ENCODE results near the gene PALLD.

DNA sequence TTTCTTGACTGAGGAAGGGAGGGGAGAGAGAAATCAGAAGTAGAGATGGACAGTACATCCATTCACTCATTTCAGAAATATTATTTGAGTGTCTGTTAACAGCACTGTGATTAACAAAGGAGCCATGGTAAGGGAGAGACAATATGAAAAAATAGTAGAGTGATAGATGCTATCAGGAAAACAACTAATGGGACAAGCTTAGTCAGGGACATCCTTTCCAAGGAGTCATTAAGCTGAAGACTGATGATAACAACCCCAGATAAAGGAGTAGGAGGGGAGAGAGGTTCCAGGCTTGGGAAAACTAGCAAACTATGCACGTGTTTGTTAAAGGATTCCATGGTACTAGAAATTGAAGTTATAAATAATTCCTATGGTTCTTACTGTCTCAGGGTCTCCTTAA lies 391.0 kb downstream of the PALLD start:
- TF ChIP-seq ZNF530 (tag by site-specific recombination; IDR thresholded peaks at IDR 0.05; ENCODE audit: low read depth): no peak
- TF ChIP-seq, protein P1, sequence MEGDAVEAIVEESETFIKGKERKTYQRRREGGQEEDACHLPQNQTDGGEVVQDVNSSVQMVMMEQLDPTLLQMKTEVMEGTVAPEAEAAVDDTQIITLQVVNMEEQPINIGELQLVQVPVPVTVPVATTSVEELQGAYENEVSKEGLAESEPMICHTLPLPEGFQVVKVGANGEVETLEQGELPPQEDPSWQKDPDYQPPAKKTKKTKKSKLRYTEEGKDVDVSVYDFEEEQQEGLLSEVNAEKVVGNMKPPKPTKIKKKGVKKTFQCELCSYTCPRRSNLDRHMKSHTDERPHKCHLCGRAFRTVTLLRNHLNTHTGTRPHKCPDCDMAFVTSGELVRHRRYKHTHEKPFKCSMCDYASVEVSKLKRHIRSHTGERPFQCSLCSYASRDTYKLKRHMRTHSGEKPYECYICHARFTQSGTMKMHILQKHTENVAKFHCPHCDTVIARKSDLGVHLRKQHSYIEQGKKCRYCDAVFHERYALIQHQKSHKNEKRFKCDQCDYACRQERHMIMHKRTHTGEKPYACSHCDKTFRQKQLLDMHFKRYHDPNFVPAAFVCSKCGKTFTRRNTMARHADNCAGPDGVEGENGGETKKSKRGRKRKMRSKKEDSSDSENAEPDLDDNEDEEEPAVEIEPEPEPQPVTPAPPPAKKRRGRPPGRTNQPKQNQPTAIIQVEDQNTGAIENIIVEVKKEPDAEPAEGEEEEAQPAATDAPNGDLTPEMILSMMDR (tag by site-specific recombination; IDR thresholded peaks at IDR 0.05): no peak

Data from HEK293 (cell line).